ENCODE measurements around the gene NUP210L. TPM values are rescaled to one million over a fixed set of nuclear protein-coding genes. Genes with fewer than 3 reads are reported as not detected.

The NUP210L gene
- total RNA-seq, 1 donor from 2014 or later: not detected

DNA sequence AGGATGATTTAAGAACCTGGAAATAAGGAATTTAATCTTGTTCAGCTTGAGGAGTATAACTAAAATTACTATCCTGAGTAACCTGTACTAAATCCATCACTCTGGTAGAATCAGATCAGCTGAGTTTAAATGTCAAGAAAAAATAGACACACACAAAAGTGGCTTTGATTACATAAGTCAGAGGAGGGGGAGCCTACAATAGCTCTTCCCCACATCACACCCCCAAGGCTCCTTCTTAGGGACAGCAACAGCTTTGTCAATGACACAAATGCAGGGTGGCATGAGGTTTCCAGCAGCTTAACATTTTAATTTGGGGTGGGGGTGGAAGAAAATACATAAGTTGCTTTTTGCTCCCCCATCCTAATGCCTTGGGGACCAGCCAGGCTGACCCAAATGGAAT lies 12.6 kb upstream of the NUP210L start:
- Histone ChIP-seq H3K4me1 (no peaks in the 10 kb centered on the region), H3K9me3 (no peaks in the 10 kb centered on the region), H3K27ac (no peak overlapping the region), H3K4me3 (no peak overlapping the region), H3K27me3 (no peaks in the 10 kb centered on the region), H3K36me3 (peaks cover 92 to 93% of the 10 kb centered on the region in 2 donors)
- intact Hi-C loops (cut with DNase I): no loop called here
- TF ChIP-seq, protein P1, sequence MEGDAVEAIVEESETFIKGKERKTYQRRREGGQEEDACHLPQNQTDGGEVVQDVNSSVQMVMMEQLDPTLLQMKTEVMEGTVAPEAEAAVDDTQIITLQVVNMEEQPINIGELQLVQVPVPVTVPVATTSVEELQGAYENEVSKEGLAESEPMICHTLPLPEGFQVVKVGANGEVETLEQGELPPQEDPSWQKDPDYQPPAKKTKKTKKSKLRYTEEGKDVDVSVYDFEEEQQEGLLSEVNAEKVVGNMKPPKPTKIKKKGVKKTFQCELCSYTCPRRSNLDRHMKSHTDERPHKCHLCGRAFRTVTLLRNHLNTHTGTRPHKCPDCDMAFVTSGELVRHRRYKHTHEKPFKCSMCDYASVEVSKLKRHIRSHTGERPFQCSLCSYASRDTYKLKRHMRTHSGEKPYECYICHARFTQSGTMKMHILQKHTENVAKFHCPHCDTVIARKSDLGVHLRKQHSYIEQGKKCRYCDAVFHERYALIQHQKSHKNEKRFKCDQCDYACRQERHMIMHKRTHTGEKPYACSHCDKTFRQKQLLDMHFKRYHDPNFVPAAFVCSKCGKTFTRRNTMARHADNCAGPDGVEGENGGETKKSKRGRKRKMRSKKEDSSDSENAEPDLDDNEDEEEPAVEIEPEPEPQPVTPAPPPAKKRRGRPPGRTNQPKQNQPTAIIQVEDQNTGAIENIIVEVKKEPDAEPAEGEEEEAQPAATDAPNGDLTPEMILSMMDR (IDR thresholded peaks at IDR 0.05): no peak
- no peak for DNase-seq (ENCODE audit: low spot score in 2 of 2)

DNA sequence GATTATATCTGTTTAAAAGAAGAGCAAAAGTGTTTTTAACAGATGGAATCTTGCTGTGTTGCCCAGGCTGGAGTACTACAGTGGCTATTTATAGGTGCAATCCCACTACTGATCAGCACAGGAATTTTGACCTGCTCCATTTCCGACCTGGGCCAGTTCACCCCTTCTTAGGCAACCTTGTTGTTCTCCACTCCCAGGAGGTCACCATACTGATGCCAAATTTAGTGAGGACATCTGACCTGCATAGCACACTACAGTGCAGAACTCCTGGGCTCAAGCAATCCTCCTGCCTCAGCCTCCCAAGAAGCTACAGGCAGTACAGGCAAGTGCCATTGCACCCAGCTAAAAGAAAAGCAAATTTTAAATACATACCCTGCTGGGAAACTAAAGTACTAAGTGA lies 11.3 kb upstream of the NUP210L start:
- Histone ChIP-seq H3K4me3 (no peak overlapping the region), H3K27me3 (no peaks in the 10 kb centered on the region), H3K9me3 (no peaks in the 10 kb centered on the region), H3K36me3 (peaks cover 80 to 85% of the 10 kb centered on the region in 2 donors), H3K4me1 (no peaks in the 10 kb centered on the region), H3K27ac (no peak overlapping the region)
- TF ChIP-seq, protein P1 (IDR thresholded peaks at IDR 0.05): no peak
- DNase-seq (ENCODE audit: low spot score in 2 of 2): no peak
- intact Hi-C loops (cut with DNase I): no loop called here

DNA sequence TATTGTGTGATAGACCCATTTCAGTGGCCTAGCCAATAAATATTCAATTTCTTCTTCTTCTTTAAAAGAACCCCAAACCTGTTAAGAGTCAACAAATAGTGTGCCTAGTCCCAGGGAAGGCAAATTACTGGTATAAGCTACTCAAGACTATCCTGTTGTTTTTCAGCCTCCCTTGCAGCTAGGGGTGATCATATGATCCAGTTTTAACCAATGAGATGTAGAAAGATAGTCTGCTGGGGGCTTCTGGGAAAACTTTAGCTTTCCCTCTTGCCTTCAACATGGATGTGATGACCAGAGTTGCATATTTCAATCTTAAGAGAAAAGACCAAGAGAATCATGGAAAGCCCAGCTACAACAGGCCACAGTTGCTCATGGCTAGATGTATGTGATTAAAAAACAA lies 4.7 kb upstream of the NUP210L start:
- Histone ChIP-seq H3K27ac (peak overlapping the region in 1 of 2 donors; percentile 10), H3K4me1 (peaks cover 0 to 18% of the 10 kb centered on the region in 2 donors), H3K4me3 (no peak overlapping the region), H3K9me3 (no peaks in the 10 kb centered on the region), H3K27me3 (no peaks in the 10 kb centered on the region), H3K36me3 (peaks cover 39 to 64% of the 10 kb centered on the region in 2 donors)
- TF ChIP-seq, protein P1 (IDR thresholded peaks at IDR 0.05): no peak
- intact Hi-C loops (cut with DNase I): loop anchor here (10.0 kb wide), 1 partner anchor 365 kb away; no protein-coding TSS in a partner anchor
- DNase-seq (ENCODE audit: low spot score in 2 of 2): no peak

DNA sequence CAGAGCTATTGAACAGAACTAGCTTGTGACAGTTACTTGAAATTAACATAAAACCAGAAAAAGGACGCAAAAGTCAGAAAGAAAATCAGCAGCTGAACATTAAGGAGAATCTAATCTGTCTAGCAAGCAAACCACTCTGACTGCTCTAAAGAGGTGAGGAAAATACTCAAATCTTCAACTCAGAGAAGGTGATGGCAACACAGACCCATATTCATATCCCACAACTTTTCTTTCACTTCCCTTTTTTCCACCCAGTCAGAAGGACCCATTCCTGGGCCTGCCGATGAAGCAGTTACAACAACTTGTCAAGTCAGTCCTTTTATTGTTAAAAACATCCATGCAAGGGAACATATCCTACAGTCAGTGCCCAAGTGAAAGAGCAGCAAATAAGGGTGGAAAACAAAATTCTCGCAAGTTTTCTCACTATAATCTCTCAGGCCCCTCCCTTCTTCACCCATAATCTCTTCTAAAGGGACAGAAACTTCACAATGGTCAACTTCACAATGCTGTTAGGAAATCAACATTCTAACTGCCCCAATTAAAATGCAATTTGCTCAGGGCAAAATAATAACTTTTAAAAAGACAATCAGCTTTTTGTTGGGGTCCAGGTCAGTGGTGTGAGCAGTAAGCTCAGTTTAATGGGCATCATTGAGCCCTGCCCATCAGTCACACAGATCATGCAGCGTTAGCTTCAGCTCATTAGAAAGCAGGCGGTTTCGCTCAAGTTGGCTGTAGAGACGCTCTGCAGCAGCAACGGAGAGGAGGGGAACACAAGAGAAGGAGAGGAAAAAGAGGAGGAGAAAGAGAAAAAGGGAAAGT lies 3.6 kb upstream of the NUP210L start:
- Histone ChIP-seq H3K9me3 (no peaks in the 10 kb centered on the region), H3K27me3 (no peaks in the 10 kb centered on the region), H3K36me3 (peaks cover 29 to 55% of the 10 kb centered on the region in 2 donors), H3K4me3 (no peak overlapping the region), H3K27ac (peak overlapping the region; percentile 88 to 94), H3K4me1 (peaks cover 0 to 23% of the 10 kb centered on the region in 2 donors)
- no peak for DNase-seq (ENCODE audit: low spot score in 2 of 2)
- intact Hi-C loops (cut with DNase I): loop anchor here (10.0 kb wide), 1 partner anchor 364 kb away; no protein-coding TSS in a partner anchor
- TF ChIP-seq, protein P1 (IDR thresholded peaks at IDR 0.05): no peak

DNA sequence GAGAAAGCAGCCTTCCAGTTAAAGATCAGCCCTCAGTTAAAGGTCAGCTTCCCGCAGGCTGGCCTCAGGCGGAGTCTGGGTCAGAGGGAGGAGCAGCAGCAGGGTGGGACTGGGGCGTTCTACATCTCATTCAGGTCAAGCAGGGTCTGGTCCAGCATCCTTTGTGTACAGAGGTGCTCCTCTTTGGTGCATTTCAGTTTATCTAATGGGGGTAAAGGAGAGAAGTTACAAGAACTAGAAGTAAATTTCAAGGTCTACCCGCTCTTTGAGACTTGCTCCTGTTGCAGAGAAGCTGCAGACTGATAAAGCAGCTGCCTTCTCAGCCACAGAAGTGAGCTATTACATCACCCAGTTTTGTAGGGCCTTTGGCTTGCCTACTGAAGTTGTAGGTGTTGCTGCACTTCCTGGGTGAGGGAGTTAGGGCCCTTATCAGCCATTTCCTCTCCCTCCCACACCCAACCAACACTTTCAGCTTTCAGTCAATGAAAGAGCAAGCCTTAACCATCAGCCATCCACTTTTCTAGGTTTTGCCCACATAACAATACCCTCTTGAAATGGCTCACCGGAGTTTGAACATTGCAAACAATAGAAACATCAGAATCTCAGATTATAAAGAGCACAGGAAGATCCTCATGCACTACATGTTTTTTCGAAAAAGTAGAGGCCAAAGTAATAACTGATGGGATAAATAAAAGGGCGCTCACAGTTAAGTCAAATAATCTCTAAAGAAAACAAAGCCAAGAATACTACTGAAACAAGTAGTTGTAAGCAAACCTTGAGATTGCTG lies 2.8 kb upstream of the NUP210L start:
- no peaks in the 10 kb centered on the region for H3K9me3 ChIP-seq
- TF ChIP-seq, protein P1 (IDR thresholded peaks at IDR 0.05): no peak
- intact Hi-C loops (cut with DNase I): loop anchor here (10.0 kb wide), 1 partner anchor 363 kb away; no protein-coding TSS in a partner anchor
- peaks cover 0 to 23% of the 10 kb centered on the region in 2 donors for H3K4me1 ChIP-seq
- peak overlapping the region; percentile 88 to 94 for H3K27ac ChIP-seq
- H3K27me3 ChIP-seq: no peaks in the 10 kb centered on the region
- DNase-seq (ENCODE audit: low spot score in 2 of 2): no peak
- H3K4me3 ChIP-seq: no peak overlapping the region
- peaks cover 24 to 54% of the 10 kb centered on the region in 2 donors for H3K36me3 ChIP-seq

Measured in ascending aorta (tissue), 2 donors.